ENCODE measurements around the gene SYN1.
"Not testable (repeated sequence)": the region's sequence is repeated elsewhere in the genome, so short reads cannot be mapped to it uniquely, and the experiment has no call there.

Gene SYN1

GRCh38 chrX:47619486-47620302, at the start of gene SYN1:
Gene SYN1, minus strand, starts transcription at chrX:47619857. Its CDS starts 129 bp downstream, at chrX:47619728.
- peak; percentile 76 for DNase-seq

GRCh38 chrX:47665797-47666196, 46.1 kb upstream of the SYN1 start:
- not testable (repeated sequence) for DNase-seq

- DNase-seq = no peak
These were observed 45.1 kb upstream of the SYN1 start for GRCh38 chrX:47664737-47665136.

GRCh38 chrX:47662144-47662657, 42.5 kb upstream of the SYN1 start:
- peak; percentile 96 for DNase-seq

GRCh38 chrX:47661539-47661938, 41.9 kb upstream of the SYN1 start:
- DNase-seq = no peak

- DNase-seq = no peak
These were observed 39.7 kb upstream of the SYN1 start for GRCh38 chrX:47659421-47659726.

- peak; percentile 97 for DNase-seq
These were observed 39.2 kb upstream of the SYN1 start, which contains the start of gene UXT for GRCh38 chrX:47658684-47659420. Gene UXT, minus strand, starts transcription at chrX:47659180. Its CDS starts 253 bp downstream, at chrX:47658927.

GRCh38 chrX:47658301-47658683, 38.6 kb upstream of the SYN1 start:
- DNase-seq = no peak

- no peak for DNase-seq
These were observed 31.6 kb upstream of the SYN1 start for GRCh38 chrX:47651043-47651905.

GRCh38 chrX:47650164-47651042, 30.7 kb upstream of the SYN1 start, which contains the start of gene ELK1:
Gene ELK1, minus strand, starts transcription at chrX:47650563. Its CDS starts 9,122 bp downstream, at chrX:47641441.
- DNase-seq = peak; percentile 99

- no peak for DNase-seq
These were observed 30.1 kb upstream of the SYN1 start for GRCh38 chrX:47649781-47650163.

GRCh38 chrX:47649271-47649670, 29.6 kb upstream of the SYN1 start:
- no peak for DNase-seq

GRCh38 chrX:47648376-47648775, 28.7 kb upstream of the SYN1 start:
- peak; percentile 23 for DNase-seq

GRCh38 chrX:47646636-47647035, 27.0 kb upstream of the SYN1 start:
- DNase-seq = no peak

GRCh38 chrX:47645530-47645929, 25.9 kb upstream of the SYN1 start:
- DNase-seq = no peak

GRCh38 chrX:47644557-47645091, 25.0 kb upstream of the SYN1 start:
- peak; percentile 29 for DNase-seq

- DNase-seq = peak; percentile 16
These were observed 24.3 kb upstream of the SYN1 start for GRCh38 chrX:47643926-47644325.

- no peak for DNase-seq
These were observed 19.2 kb upstream of the SYN1 start for GRCh38 chrX:47638816-47639215.

- no peak for DNase-seq
These were observed 18.0 kb upstream of the SYN1 start for GRCh38 chrX:47637546-47638195.

- no peak for DNase-seq
These were observed 15.4 kb upstream of the SYN1 start for GRCh38 chrX:47634871-47635575.

All from fibroblast of skin of right quadriceps (primary cell).